Liver (tissue), 9 donors: ENCODE results near the gene ADGRV1. TPM values are rescaled to one million over a fixed set of nuclear protein-coding genes. Genes with fewer than 3 reads are reported as not detected.

Experiments used
- DNase-seq: peaks from one replicate; pipeline ENCODE4 v3.0.0-alpha.2; 2017; ENCODE audit warnings: low spot score
- H3K27ac ChIP-seq, 2 donors: one replicate each; pipeline ENCODE4 v1.7.0; 2013; ENCODE audit warnings: inconsistent platforms in 2 of 2, low read length in 2 of 2, control low read depth in 1 of 2, low read depth in 1 of 2, mild to moderate bottlenecking in 1 of 2
- H3K27me3 ChIP-seq, 4 donors: one replicate each; pipeline versions ENCODE4 v1.6.1 to v1.7.0; 2013; ENCODE audit warnings: low read length in 3 of 4, inconsistent platforms in 1 of 4, mild to moderate bottlenecking in 1 of 4, moderate library complexity in 1 of 4; ENCODE audit not compliant: control insufficient read depth in 4 of 4, insufficient read depth in 4 of 4
- H3K36me3 ChIP-seq, 4 donors: one replicate each; pipeline versions ENCODE4 v1.6.1 to v1.7.0; 2013; ENCODE audit warnings: low read length in 3 of 4, mild to moderate bottlenecking in 3 of 4, low read depth in 1 of 4, moderate library complexity in 1 of 4; ENCODE audit not compliant: control insufficient read depth in 4 of 4, insufficient read depth in 3 of 4
- H3K4me1 ChIP-seq, 4 donors: one replicate each; pipeline versions ENCODE4 v1.6.1 to v1.7.0; 2013; ENCODE audit warnings: low read length in 3 of 4, mild to moderate bottlenecking in 3 of 4, moderate library complexity in 1 of 4; ENCODE audit not compliant: control insufficient read depth in 4 of 4, insufficient read depth in 4 of 4
- H3K4me3 ChIP-seq, 3 donors: one replicate each; pipeline versions ENCODE4 v1.6.1 to v1.7.0; 2013; ENCODE audit warnings: low read length in 3 of 3, control low read depth in 1 of 3, low read depth in 1 of 3, mild to moderate bottlenecking in 1 of 3
- H3K9ac ChIP-seq, 2 donors: one replicate each; pipeline ENCODE4 v1.7.0; 2013; ENCODE audit warnings: low read length in 2 of 2, mild to moderate bottlenecking in 2 of 2, moderate library complexity in 2 of 2, control low read depth in 1 of 2, low read depth in 1 of 2
- H3K9me3 ChIP-seq, 4 donors: one replicate each; pipeline versions ENCODE4 v1.6.1 to v1.7.0; 2013; ENCODE audit warnings: low read length in 3 of 4; ENCODE audit not compliant: control insufficient read depth in 4 of 4
- ATF3 ChIP-seq: IDR thresholded peaks from 2 replicates; pipeline ENCODE4 v1.6.1; 2016; ENCODE audit warnings: antibody characterized with exemption
- CTCF ChIP-seq: fragments of 150-350 bp; IDR thresholded peaks from 2 replicates; pipeline ENCODE4 v1.5.1; 2017; ENCODE audit warnings: improper control_type of control experiment, low read depth, low read length; ENCODE audit not compliant: missing input control
- FOXA2 ChIP-seq: IDR thresholded peaks from 2 replicates; pipeline ENCODE4 v1.6.1; 2016; ENCODE audit warnings: antibody characterized with exemption
- GABPA ChIP-seq, 2 donors: IDR thresholded peaks in 1 of 2; conservative IDR thresholded peaks in 1 of 2; 2 replicates each; pipeline ENCODE4 v1.6.1; 2016; ENCODE audit warnings: antibody characterized with exemption in 2 of 2, mild to moderate bottlenecking in 1 of 2, moderate library complexity in 1 of 2
- HNF4A ChIP-seq, 2 donors: conservative IDR thresholded peaks; 2 replicates each; pipeline ENCODE4 v1.6.1; 2016; ENCODE audit warnings: antibody characterized with exemption in 2 of 2, mild to moderate bottlenecking in 2 of 2
- HNF4G ChIP-seq: IDR thresholded peaks from 2 replicates; pipeline ENCODE4 v1.6.1; 2016; ENCODE audit warnings: antibody characterized with exemption
- JUND ChIP-seq, 2 donors: IDR thresholded peaks; 2 replicates each; pipeline ENCODE4 v1.6.1; 2016; ENCODE audit warnings: antibody characterized with exemption in 2 of 2
- MAX ChIP-seq: IDR thresholded peaks from 2 replicates; pipeline ENCODE4 v1.6.1; 2016; ENCODE audit warnings: antibody characterized with exemption
- NR2F2 ChIP-seq: IDR thresholded peaks from 2 replicates; pipeline ENCODE4 v1.6.1; 2016; ENCODE audit warnings: antibody characterized with exemption
- REST ChIP-seq: IDR thresholded peaks from 2 replicates; pipeline ENCODE4 v1.6.1; 2016; ENCODE audit warnings: antibody characterized with exemption, mild to moderate bottlenecking
- TAF1 ChIP-seq: conservative IDR thresholded peaks from 2 replicates; pipeline ENCODE4 v1.6.1; 2016; ENCODE audit warnings: antibody characterized with exemption, mild to moderate bottlenecking
- YY1 ChIP-seq: IDR thresholded peaks from 2 replicates; pipeline ENCODE4 v1.6.1; 2016; ENCODE audit warnings: antibody characterized with exemption, mild to moderate bottlenecking
- WGBS: extraction: QIAGEN DNeasy Blood & Tissue Kit; methylation state at CpG from one replicate; pipeline ENCODE4 v1.1.7; 2013; 5-methylcytosine and 5-hydroxymethylcytosine counted together
- polyA plus RNA-seq, 2 donors: library from polyadenylated mRNA; stranded (reverse) in 1 of 2; unstranded in 1 of 2; fragments of 200-250 nt in 1 of 2; fragments of >200 nt in 1 of 2; fragmentation: Nextera tagmentation in 1 of 2; extraction: Ambion mirVana in 1 of 2; gene quantifications; one replicate each; pipeline versions ENCODE4 v1.2.1 to v1.2.3, GENCODE V29; 2013 to 2015
- total RNA-seq, 2 donors: library from RNA; depleted of rRNA; stranded (reverse); fragments of >200 nt; gene quantifications; one replicate each; pipeline ENCODE4 v1.2.3, GENCODE V29; 2014
- donor health status: healthy.
- donor health status: healthy.
- donor health status: healthy.
- donor health status: healthy.
- donor health status: healthy.

Gene ADGRV1
- total and polyA plus RNA-seq, 4 donors, result 5.1 to 15.5 (median 9.6) TPM

GRCh38 chr5:91106842-91107511 is 548.4 kb downstream of the ADGRV1 start:
- no peak overlapping the region for H3K27ac ChIP-seq
- H3K9ac ChIP-seq, result no peak overlapping the region
- no peak overlapping the region for H3K4me3 ChIP-seq
- 91% methylated on average over 8 of the region's 8 CpGs for WGBS
- no peak for DNase-seq
- no peaks in the 10 kb centered on the region for H3K27me3 ChIP-seq
- H3K9me3 ChIP-seq, result no peaks in the 10 kb centered on the region
- H3K36me3 ChIP-seq, result no peaks in the 10 kb centered on the region
- TF ChIP-seq HNF4G (no peak), TAF1 (no peak), HNF4A (conservative IDR thresholded peaks at IDR 0.05) (no peak), ATF3 (no peak), YY1 (no peak), MAX (no peak), GABPA (IDR thresholded peaks at IDR 0.05 in 1 of 2, conservative IDR thresholded peaks at IDR 0.05 in 1 of 2) (no peak), NR2F2 (no peak), REST (no peak), JUND (IDR thresholded peaks at IDR 0.05) (no peak)
- peaks cover 1 to 9% (median 5%) of the 10 kb centered on the region in 4 donors for H3K4me1 ChIP-seq

GRCh38 chr5:91109634-91110033 is 551.0 kb downstream of the ADGRV1 start:
- TF ChIP-seq CTCF (no peak), TAF1 (no peak), REST (no peak), MAX (no peak), HNF4A (conservative IDR thresholded peaks at IDR 0.05) (no peak), FOXA2 (no peak)
- H3K27ac ChIP-seq, result no peak overlapping the region
- H3K9ac ChIP-seq, result no peak overlapping the region
- WGBS, result 79% methylated on average over 1 of the region's 1 CpG
- no peaks in the 10 kb centered on the region for H3K27me3 ChIP-seq
- no peaks in the 10 kb centered on the region for H3K9me3 ChIP-seq
- H3K4me3 ChIP-seq, result no peak overlapping the region
- H3K36me3 ChIP-seq, result no peaks in the 10 kb centered on the region
- no peak for DNase-seq
- no peaks in the 10 kb centered on the region for H3K4me1 ChIP-seq
